ENCODE data around the gene GHR.
"Not testable (repeated sequence)": the region's sequence is repeated elsewhere in the genome, so short reads cannot be mapped to it uniquely, and the experiment has no call there.

GHR gene

GRCh38 chr5:42676362-42676761, 253.1 kb downstream of the GHR start:
- TF ChIP-seq CTCF (conservative IDR thresholded peaks at IDR 0.05; ENCODE audit: low read length) (no peak), EZH2phosphoT487 (IDR thresholded peaks at IDR 0.05; ENCODE audit: borderline replicate concordance) (no peak)
- H3K4me2 ChIP-seq (ENCODE audit: low read depth, low read length, poor library complexity, severe bottlenecking) = no peak overlapping the region

GRCh38 chr5:42677156-42677842, 254.1 kb downstream of the GHR start:
- H3K4me1 ChIP-seq (ENCODE audit: insufficient read depth, low read length, poor library complexity, severe bottlenecking) = no peaks in the 10 kb centered on the region
- no peak overlapping the region for H3K4me3 ChIP-seq (ENCODE audit: low read length, poor library complexity, severe bottlenecking)
- no peaks in the 10 kb centered on the region for H4K20me1 ChIP-seq (ENCODE audit: insufficient read depth, low read length, poor library complexity, severe bottlenecking)
- no peaks in the 10 kb centered on the region for H3F3A ChIP-seq (ENCODE audit: low read depth)
- no peak overlapping the region for H3K4me2 ChIP-seq (ENCODE audit: low read depth, low read length, poor library complexity, severe bottlenecking)
- no peak overlapping the region for H2AFZ ChIP-seq (ENCODE audit: low read length)
- H3K27me3 ChIP-seq (ENCODE audit: insufficient read depth, low read length, poor library complexity, severe bottlenecking) = no peaks in the 10 kb centered on the region
- H3K9me3 ChIP-seq (ENCODE audit: insufficient read depth, low read depth, low read length) = no peaks in the 10 kb centered on the region; the same call in 1 of the 2 replicates
- TF ChIP-seq CTCF (conservative IDR thresholded peaks at IDR 0.05; ENCODE audit: low read length) (no peak), EZH2phosphoT487 (IDR thresholded peaks at IDR 0.05; ENCODE audit: borderline replicate concordance) (no peak)
- H3K9ac ChIP-seq (ENCODE audit: low read depth, low read length, poor library complexity, severe bottlenecking) = no peak overlapping the region
- H3K36me3 ChIP-seq (ENCODE audit: insufficient read depth, low read length) = no peaks in the 10 kb centered on the region
- H3K9me2 ChIP-seq (replicated peaks; ENCODE audit: low read depth, low read length) = no peaks in the 10 kb centered on the region
- H3K79me2 ChIP-seq (ENCODE audit: insufficient read depth, low read length) = no peaks in the 10 kb centered on the region

More at GRCh38 chr5:42676362-42676761, 253.1 kb downstream of the GHR start:
- no peak overlapping the region for H2AFZ ChIP-seq (ENCODE audit: low read length)
- H3K27me3 ChIP-seq (ENCODE audit: insufficient read depth, low read length, poor library complexity, severe bottlenecking) = no peaks in the 10 kb centered on the region
- H3K79me2 ChIP-seq (ENCODE audit: insufficient read depth, low read length) = no peaks in the 10 kb centered on the region
- no peak overlapping the region for H3K9ac ChIP-seq (ENCODE audit: low read depth, low read length, poor library complexity, severe bottlenecking)
- no peaks in the 10 kb centered on the region for H3K9me2 ChIP-seq (replicated peaks; ENCODE audit: low read depth, low read length)
- H4K20me1 ChIP-seq (ENCODE audit: insufficient read depth, low read length, poor library complexity, severe bottlenecking) = no peaks in the 10 kb centered on the region
- H3K4me1 ChIP-seq (ENCODE audit: insufficient read depth, low read length, poor library complexity, severe bottlenecking) = no peaks in the 10 kb centered on the region
- no peak overlapping the region for H3K4me3 ChIP-seq (ENCODE audit: low read length, poor library complexity, severe bottlenecking)
- no peaks in the 10 kb centered on the region for H3K36me3 ChIP-seq (ENCODE audit: insufficient read depth, low read length)
- no peaks in the 10 kb centered on the region for H3F3A ChIP-seq (ENCODE audit: low read depth)
- H3K9me3 ChIP-seq (ENCODE audit: insufficient read depth, low read depth, low read length) = no peaks in the 10 kb centered on the region; the same call in 1 of the 2 replicates

GRCh38 chr5:42680046-42680445, 256.8 kb downstream of the GHR start:
- no peaks in the 10 kb centered on the region for H4K20me1 ChIP-seq (ENCODE audit: insufficient read depth, low read length, poor library complexity, severe bottlenecking)
- no peak for TF ChIP-seq EZH2phosphoT487 (IDR thresholded peaks at IDR 0.05; ENCODE audit: borderline replicate concordance)
- no peak for TF ChIP-seq CTCF (conservative IDR thresholded peaks at IDR 0.05; ENCODE audit: low read length)
- no peaks in the 10 kb centered on the region for H3K27me3 ChIP-seq (ENCODE audit: insufficient read depth, low read length, poor library complexity, severe bottlenecking)
- no peak overlapping the region for H3K9ac ChIP-seq (ENCODE audit: low read depth, low read length, poor library complexity, severe bottlenecking)
- H3K9me2 ChIP-seq (replicated peaks; ENCODE audit: low read depth, low read length) = no peaks in the 10 kb centered on the region
- H3K4me2 ChIP-seq (ENCODE audit: low read depth, low read length, poor library complexity, severe bottlenecking) = no peak overlapping the region
- no peak overlapping the region for H3K4me3 ChIP-seq (ENCODE audit: low read length, poor library complexity, severe bottlenecking)
- H3K36me3 ChIP-seq (ENCODE audit: insufficient read depth, low read length) = no peaks in the 10 kb centered on the region
- no peaks in the 10 kb centered on the region for H3K79me2 ChIP-seq (ENCODE audit: insufficient read depth, low read length)
- H2AFZ ChIP-seq (ENCODE audit: low read length) = no peak overlapping the region
- H3F3A ChIP-seq (ENCODE audit: low read depth) = no peaks in the 10 kb centered on the region
- H3K9me3 ChIP-seq (ENCODE audit: insufficient read depth, low read depth, low read length) = no peaks in the 10 kb centered on the region
- H3K4me1 ChIP-seq (ENCODE audit: insufficient read depth, low read length, poor library complexity, severe bottlenecking) = no peaks in the 10 kb centered on the region

GRCh38 chr5:42685078-42685477, 261.8 kb downstream of the GHR start:
- H3K9ac ChIP-seq (ENCODE audit: low read depth, low read length, poor library complexity, severe bottlenecking); H2AFZ ChIP-seq (ENCODE audit: low read length); H3K79me2 ChIP-seq (ENCODE audit: insufficient read depth, low read length); H4K20me1 ChIP-seq (ENCODE audit: insufficient read depth, low read length, poor library complexity, severe bottlenecking); H3K9me3 ChIP-seq (ENCODE audit: insufficient read depth, low read depth, low read length); H3K36me3 ChIP-seq (ENCODE audit: insufficient read depth, low read length); H3K9me2 ChIP-seq (replicated peaks; ENCODE audit: low read depth, low read length); H3F3A ChIP-seq (ENCODE audit: low read depth); H3K4me3 ChIP-seq (ENCODE audit: low read length, poor library complexity, severe bottlenecking); H3K27me3 ChIP-seq (ENCODE audit: insufficient read depth, low read length, poor library complexity, severe bottlenecking); H3K4me1 ChIP-seq (ENCODE audit: insufficient read depth, low read length, poor library complexity, severe bottlenecking); H3K4me2 ChIP-seq (ENCODE audit: low read depth, low read length, poor library complexity, severe bottlenecking): not testable (repeated sequence)

Data from Loucy (cell line).